Right atrium auricular region (tissue), 2 donors: ENCODE results near the gene NEUROD2. TPM values are rescaled to one million over a fixed set of nuclear protein-coding genes. Genes with fewer than 3 reads are reported as not detected.

ENCODE experiments used
- DNase-seq: peaks from one replicate; pipeline ENCODE4 v3.0.0-alpha.2; 2019; ENCODE audit warnings: low spot score
- H3K27ac ChIP-seq, 2 donors: fragments of 200-600 bp; sonication (generic); 1 replicate in 1 of 2; 2 replicates in 1 of 2; pipeline ENCODE4 v1.5.1; 2016 to 2019
- H3K27me3 ChIP-seq, 2 donors: fragments of 200-600 bp; sonication (generic); one replicate each; pipeline versions ENCODE4 v1.5.1 to v1.6.0; 2017 to 2019
- H3K36me3 ChIP-seq: fragments of 200-600 bp; sonication (generic); one replicate; pipeline ENCODE4 v1.5.1; 2016
- H3K4me1 ChIP-seq, 2 donors: fragments of 200-600 bp; sonication (generic); one replicate each; pipeline versions ENCODE4 v1.5.1 to v1.6.0; 2017 to 2019
- H3K4me3 ChIP-seq, 2 donors: fragments of 200-600 bp; sonication (generic); 1 replicate in 1 of 2; 2 replicates in 1 of 2; pipeline ENCODE4 v1.5.1; 2017 to 2019; ENCODE audit warnings: mild to moderate bottlenecking in 1 of 2, moderate library complexity in 1 of 2
- H3K9me3 ChIP-seq, 2 donors: fragments of 200-600 bp; sonication (generic); one replicate each; pipeline ENCODE4 v1.5.1; 2019
- CTCF ChIP-seq, 2 donors: fragments of 200-600 bp; sonication (generic); IDR thresholded peaks; one replicate each; pipeline ENCODE4 v1.5.1; 2019; ENCODE audit warnings: antibody characterized with exemption in 2 of 2
- total RNA-seq, 2 donors: library from RNA; depleted of rRNA; stranded (reverse); fragments of >200 nt; gene quantifications; one replicate each; pipeline ENCODE4 v1.1.0, GENCODE V29; 2016

NEUROD2 gene
- total RNA-seq, 2 donors from 2014 or later, result not detected

DNA sequence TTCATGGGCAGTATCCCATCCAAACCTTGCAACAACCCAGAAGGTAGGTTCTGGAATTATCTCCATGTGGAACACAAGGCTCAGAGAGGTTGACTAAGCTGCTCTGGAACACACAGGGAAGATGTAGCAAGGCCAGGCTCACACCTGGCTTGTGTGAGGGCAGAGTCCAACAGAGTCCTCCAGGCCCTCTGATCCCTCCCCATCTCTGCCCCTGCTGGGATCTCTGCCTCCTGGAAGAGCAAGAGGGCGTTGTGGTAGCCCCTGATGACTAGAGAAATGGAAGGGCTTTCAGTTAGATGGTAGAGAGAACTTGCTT lies 12.0 kb upstream of the NEUROD2 start:
- no peak overlapping the region for H3K4me3 ChIP-seq
- H3K4me1 ChIP-seq, result peaks cover 0 to 27% of the 10 kb centered on the region in 2 donors
- DNase-seq, result no peak
- no peaks in the 10 kb centered on the region for H3K36me3 ChIP-seq
- no peaks in the 10 kb centered on the region for H3K9me3 ChIP-seq
- H3K27me3 ChIP-seq, result peaks cover 0 to 1% of the 10 kb centered on the region in 2 donors
- no peak for TF ChIP-seq CTCF (IDR thresholded peaks at IDR 0.05)
- no peak overlapping the region for H3K27ac ChIP-seq

- TF ChIP-seq CTCF (IDR thresholded peaks at IDR 0.05), result no peak
- DNase-seq, result no peak
- no peaks in the 10 kb centered on the region for H3K9me3 ChIP-seq
- H3K27me3 ChIP-seq, result peaks cover 0 to 3% of the 10 kb centered on the region in 2 donors
- H3K27ac ChIP-seq, result no peak overlapping the region
- peaks cover 0 to 27% of the 10 kb centered on the region in 2 donors for H3K4me1 ChIP-seq
- no peaks in the 10 kb centered on the region for H3K36me3 ChIP-seq
- no peak overlapping the region for H3K4me3 ChIP-seq
These were observed 11.5 kb upstream of the NEUROD2 start for GRCh38 chr17:39618956-39619785.

DNA sequence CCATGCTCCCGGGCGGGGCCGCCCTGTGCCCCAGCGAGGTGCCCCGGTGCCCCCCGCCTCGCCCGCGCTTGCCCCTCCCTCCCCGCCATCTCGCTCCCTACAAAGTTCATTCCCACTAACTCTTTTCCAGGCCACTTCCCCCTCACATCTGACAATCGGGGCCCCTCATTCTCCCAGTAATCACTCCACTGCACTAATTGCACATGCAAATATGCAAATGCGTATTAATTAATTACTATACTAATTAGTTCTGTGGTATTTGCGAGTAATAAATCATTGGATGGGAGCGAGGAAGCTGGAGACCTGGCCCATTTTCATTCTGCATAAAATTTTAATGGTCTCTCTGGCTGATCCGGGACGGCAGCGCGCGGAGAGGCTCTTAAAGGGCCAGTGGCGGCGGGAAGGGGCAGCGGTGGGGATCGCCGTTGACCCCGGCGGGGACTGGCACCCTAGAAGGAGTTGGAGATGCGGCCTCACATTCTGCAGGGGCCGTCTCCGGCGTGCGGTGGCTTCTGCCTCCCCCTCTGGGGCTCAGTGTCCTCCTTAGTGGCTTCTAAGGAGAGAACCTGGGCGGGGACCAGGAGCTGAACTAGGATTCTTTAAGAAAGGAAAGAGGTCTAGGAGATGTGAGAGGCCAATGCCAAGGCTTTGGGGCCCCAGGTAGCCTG lies 10.7 kb upstream of the NEUROD2 start:
- Histone ChIP-seq H3K36me3 (no peaks in the 10 kb centered on the region), H3K9me3 (no peaks in the 10 kb centered on the region), H3K4me3 (peak overlapping the region; percentile 36 to 59), H3K27ac (no peak overlapping the region), H3K27me3 (peaks cover 0 to 3% of the 10 kb centered on the region in 2 donors), H3K4me1 (peaks cover 0 to 25% of the 10 kb centered on the region in 2 donors)
- no peak for DNase-seq
- no peak for TF ChIP-seq CTCF (IDR thresholded peaks at IDR 0.05)

DNA sequence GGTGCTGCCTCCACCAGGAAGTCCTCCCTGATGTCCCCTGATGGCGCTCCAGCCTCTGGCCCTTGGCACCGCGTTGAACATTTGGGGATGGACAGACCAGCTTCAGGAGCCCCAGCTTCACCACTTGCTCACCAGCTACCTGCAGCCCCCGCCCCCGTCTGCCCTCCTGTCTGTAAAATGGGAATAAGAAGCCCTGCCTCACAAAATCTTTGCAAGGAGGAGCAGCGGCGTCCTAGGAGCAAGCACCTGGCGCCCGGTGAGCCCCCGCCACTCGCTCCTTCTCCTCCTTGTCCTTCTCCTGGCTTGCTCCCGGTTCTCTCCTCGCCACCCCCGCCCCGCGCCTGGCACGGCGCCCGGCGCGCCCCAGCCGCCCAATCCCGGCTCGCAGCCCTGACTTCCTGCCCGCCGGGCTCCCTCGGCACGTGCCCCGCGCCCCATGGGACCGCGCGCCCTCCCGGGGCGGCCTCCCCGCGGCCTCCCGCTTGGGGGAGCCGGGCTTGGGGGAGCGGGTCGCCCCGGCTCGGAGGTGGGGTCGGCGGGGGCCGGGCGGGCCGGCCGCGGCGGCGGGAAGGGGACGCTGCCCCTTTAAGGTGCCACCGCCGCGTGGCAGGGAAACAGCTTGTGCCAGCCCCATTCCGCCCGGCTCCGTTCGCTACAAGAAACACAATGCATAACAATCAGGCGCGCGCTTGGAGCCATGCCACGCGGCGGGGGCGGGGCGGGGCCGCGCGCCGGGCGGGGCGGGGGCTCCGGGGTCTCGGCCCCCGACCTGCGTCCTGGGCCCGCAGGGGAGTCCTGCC lies 9.9 kb upstream of the NEUROD2 start:
- no peak for DNase-seq
- Histone ChIP-seq H3K27ac (no peak overlapping the region), H3K27me3 (peaks cover 0 to 3% of the 10 kb centered on the region in 2 donors), H3K4me1 (peaks cover 0 to 19% of the 10 kb centered on the region in 2 donors), H3K36me3 (no peaks in the 10 kb centered on the region), H3K4me3 (peak overlapping the region; percentile 36 to 59), H3K9me3 (no peaks in the 10 kb centered on the region)
- TF ChIP-seq CTCF (IDR thresholded peaks at IDR 0.05), result no peak

- peaks cover 0 to 15% of the 10 kb centered on the region in 2 donors for H3K4me1 ChIP-seq
- H3K27me3 ChIP-seq, result peaks cover 0 to 3% of the 10 kb centered on the region in 2 donors
- no peak overlapping the region for H3K4me3 ChIP-seq
- no peaks in the 10 kb centered on the region for H3K36me3 ChIP-seq
- no peak for DNase-seq
- H3K27ac ChIP-seq, result no peak overlapping the region
- no peak for TF ChIP-seq CTCF (IDR thresholded peaks at IDR 0.05)
- no peaks in the 10 kb centered on the region for H3K9me3 ChIP-seq
These were observed 9.4 kb upstream of the NEUROD2 start for GRCh38 chr17:39617100-39617445.
